OCI-M1 (cell line): Measurements from ENCODE around the gene SRCIN1.

Experiments
- DNase-seq: peaks from one replicate; lab custom pipeline; 2025; lab: John Stamatoyannopoulos, UW

The SRCIN1 gene

GRCh38 chr17:38583176-38583575, 22.6 kb downstream of the SRCIN1 start:
- DNase-seq = no peak

GRCh38 chr17:38582069-38582468, 23.7 kb downstream of the SRCIN1 start:
- no peak for DNase-seq

- DNase-seq = peak; percentile 44
Measured at GRCh38 chr17:38579934-38580333, 25.8 kb downstream of the SRCIN1 start.

GRCh38 chr17:38579083-38579480, 26.7 kb downstream of the SRCIN1 start:
- DNase-seq = no peak

- DNase-seq = no peak
Measured at GRCh38 chr17:38578229-38579082, 27.3 kb downstream of the SRCIN1 start.

- DNase-seq = no peak
Measured at GRCh38 chr17:38577645-38578173, 28.0 kb downstream of the SRCIN1 start.

GRCh38 chr17:38577244-38577643, 28.5 kb downstream of the SRCIN1 start:
- no peak for DNase-seq

DNA sequence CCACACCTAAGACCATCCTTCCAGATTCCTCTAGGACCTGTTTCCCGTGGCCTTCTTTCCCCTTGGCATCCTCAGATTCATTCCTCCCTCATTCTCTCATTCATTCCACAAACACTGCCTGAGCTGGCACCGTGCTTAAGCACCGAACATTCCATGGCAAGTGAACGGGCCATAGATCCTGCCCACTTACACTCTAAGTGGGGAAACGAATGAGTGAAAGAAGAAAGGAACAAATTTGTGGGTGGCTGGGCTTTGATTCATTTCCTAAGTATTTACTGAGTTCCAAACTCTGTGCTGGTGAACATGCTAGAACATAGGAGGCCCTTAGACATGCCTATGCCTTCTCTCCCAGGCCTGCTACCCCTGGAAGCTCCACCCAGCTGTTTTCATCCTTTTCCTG, 30.0 kb downstream of the SRCIN1 start:
- no peak for DNase-seq

DNA sequence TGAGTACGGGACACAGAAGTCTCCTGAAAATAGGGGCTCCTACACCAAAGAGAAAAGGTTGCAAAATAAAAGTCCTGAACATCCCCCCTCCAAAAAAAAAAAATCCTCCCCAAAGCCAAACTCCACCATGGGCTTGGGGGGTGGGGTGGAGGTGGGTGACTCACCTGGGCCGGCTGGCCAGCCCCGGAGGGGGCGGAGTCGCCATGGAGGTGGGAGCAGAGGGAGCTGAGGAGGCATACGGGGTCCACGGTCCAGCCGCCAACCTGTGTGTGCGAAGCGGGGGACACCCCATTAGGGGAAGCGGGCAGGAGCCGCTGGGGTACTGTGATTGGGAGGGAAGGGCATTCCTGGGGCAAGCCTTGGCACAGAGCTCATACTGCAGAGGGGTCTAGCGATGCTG, 31.0 kb downstream of the SRCIN1 start:
- no peak for DNase-seq

DNA sequence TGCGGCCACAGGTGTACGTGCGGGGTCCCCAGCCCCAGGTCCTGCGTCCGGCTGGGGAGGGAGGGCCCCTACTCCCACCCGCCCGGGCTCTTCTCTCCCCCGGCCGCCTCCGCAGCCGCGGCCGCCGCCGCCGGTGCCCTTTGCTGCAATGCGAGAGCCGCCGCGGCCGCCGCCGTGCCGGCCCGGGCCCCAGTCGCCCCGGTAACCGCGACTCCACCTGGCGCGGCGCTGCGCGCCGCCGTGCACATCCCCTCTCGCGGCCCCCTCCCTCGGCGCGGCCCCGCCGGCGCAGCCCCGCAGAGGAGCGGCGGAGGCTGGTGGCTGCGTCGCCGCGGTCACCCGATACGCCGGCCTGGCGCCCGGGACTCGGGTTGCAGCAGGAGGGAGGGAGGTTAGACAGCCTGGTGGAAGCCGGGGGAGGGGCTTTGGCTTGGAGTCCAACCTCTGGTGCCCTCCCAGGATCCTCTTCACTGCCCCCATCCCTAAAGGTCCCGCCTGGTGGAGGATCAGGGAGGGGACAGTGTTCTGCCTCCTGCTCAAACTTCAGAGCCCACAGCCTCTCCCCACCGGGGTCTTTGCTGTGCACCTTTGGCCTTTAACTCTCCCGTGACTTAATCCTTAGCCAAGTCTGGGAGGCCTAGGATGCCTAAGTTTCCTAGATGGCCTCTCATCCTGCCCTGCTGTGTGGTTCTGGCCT, 32.9 kb downstream of the SRCIN1 start:
- no peak for DNase-seq

DNA sequence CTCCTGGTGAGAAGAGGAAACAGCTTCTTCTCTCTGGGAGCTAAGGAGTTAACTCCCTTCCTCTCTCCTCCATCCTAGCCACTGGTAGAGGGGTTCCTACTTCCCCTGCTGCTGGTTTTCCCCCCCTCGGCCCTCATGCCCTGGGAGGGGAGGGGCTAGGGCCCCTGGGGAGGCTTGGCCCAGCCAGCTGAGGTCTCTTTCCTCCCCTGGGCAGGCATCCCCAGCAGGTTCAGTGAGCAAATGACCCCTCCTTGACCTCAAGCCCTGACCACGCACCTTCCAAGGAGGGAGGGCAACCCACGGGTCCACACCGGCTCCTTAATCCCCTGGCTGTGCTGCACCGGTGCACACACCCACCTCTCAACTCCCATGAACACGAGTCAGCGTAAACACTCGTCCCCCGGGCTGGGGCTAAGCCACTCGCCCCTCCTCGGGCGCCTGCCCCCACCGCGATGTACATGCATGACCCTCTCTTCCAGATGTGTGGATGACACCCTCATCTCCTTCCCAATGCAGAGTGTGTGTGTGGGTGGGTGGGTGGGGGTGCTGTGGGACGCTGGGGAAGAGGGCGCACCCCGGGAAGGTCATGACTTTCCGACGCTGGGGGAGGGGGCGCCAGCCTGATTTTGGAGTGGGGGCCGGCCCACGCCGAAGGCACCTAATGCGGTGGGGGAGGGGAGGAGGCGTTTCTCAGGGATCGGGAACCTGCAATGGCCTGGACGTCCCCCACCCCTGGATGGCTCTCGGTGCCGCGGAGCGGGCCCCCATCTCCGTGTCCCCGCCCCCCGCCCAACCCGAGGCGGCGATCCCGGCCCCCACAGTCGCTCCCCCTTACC, 33.7 kb downstream of the SRCIN1 start:
- peak; percentile 12 for DNase-seq

DNA sequence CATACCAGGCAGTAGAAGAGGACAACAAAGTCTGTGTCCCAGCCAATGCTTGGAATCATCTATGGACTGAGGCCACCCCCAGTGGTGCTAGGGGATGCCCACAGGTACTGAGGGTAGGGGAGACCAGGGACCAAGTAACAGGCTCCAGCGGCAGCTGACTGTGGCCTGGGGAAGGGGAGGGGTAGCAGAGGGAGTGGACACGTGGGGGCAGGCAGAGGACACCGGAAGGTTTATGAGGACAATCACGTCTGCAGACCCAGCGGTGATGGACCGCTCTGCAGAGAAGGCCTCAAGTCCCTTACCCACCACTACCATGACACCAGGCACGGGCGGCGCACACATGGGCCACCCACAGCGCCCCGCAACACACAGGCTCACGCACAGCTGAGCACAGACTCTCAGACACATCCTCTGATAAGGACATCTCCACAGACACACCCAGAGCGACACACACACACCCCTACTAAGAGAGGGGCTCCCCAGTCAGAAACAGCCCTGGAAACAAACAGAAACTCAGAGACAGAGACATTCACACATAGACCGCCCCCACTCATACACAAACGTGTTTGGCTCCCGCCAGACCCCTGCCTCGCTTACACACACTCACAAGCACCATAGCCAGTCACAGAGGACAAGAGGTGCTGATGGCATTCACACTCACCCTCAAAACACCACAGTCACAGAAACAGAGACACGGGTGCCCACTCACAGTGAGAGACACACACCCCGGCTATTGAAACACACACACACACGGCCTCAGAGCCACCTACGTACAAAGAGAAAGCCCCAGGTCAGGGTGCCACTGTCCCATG, 35.8 kb downstream of the SRCIN1 start:
- DNase-seq = no peak

DNA sequence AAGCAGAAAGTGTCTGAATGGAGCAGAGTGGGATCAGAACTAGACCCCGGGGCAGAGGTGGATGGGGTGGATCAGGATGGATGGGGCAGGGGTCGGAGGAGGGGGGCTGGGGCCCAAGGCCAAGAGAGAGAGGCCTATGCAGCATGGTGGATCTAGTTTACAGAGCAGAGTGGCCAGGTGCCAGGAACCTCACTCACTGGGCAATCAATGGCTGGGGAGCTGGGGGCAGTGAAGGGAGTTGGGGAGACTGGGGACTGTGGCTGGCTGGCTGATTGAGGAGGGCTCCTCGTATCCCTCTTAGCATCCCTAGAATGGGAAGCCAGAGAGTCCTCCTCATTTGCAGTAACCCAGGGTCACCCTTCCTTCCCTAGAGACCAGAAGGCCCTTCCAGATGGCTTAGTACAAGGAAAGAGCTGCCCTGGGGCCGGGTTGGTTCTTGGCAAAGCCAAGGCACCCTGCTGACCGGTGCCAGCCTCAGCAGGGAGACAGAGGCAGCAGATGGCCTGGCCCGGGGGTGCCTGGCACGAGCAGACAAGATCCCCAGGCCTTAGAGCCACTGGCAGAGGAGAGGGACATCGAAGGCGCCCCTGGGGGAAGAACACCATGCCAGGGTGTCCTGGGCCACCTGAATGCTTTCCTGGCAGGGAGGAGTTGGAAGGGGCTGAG, 36.8 kb downstream of the SRCIN1 start:
- no peak for DNase-seq

- peak; percentile 17 for DNase-seq
Measured at GRCh38 chr17:38568274-38568673, 37.5 kb downstream of the SRCIN1 start.

- DNase-seq = no peak
Measured at GRCh38 chr17:38567350-38567749, 38.4 kb downstream of the SRCIN1 start.

GRCh38 chr17:38566666-38567031, 39.1 kb downstream of the SRCIN1 start:
- DNase-seq = no peak

GRCh38 chr17:38565853-38566665, 39.7 kb downstream of the SRCIN1 start:
- no peak for DNase-seq

DNA sequence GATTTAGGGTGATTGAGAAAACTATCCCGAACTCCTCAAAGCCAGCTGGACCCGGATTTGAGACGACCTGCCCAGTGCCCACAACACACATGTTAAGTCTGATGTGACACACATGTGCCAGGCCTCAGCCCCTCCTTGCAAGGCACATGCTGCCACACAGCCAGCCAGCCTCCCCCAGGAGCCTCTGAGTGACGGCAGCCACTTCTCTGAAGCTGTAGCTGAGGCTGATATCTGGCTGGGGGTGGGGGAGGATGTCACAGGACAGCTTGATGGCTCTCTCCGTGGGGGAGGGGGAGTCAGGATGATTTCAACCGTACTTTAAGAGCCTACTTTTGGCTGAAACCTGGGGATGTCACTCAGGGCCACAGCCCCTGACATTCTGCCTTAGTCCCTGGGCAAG, 40.9 kb downstream of the SRCIN1 start:
- DNase-seq = peak; percentile 54

- no peak for DNase-seq
Measured at GRCh38 chr17:38564254-38564837, 41.4 kb downstream of the SRCIN1 start.
